ENCODE measurements around the gene DDX20.

The DDX20 gene

GRCh38 chr1:111754984-111755330 lies 744 bp upstream of the DDX20 start:
- no peak for DNase-seq (ENCODE audit: low spot score)
- in situ Hi-C loops (cut with MboI; ENCODE audit: low pct_unique_long_range_greater_than_20kb, low sequenced_read_pairs, unreplicated experiment), result loop anchor here (5.0 to 25.0 kb wide), 2 partner anchors 38 to 543 kb away; partner anchors contain the start of gene DENND2D
- no peak for TF ChIP-seq CTCF (IDR thresholded peaks at IDR 0.05; ENCODE audit: extremely low read depth, insufficient read depth, missing control alignments)

DNA sequence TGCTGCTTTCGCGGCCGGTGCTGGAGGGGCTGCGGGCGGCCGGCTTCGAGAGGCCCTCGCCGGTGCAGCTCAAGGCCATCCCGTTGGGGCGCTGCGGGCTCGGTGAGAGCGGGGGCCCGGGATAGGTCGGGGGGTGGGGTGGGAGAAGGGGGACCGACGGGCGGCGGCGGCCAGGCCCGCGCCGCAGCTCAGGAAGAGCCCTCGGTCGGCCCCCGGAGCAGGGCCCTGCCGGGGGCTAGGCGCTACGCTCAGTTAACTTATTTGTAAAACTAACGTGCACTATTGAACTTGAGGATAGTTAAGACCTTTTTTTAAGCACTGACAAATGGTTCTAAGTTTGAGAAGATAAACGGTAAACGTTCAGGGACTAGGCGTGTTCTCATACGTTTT lies 418 bp downstream of the DDX20 start:
- TF ChIP-seq CTCF (IDR thresholded peaks at IDR 0.05; ENCODE audit: extremely low read depth, insufficient read depth, missing control alignments), result no peak
- in situ Hi-C loops (cut with MboI; ENCODE audit: low pct_unique_long_range_greater_than_20kb, low sequenced_read_pairs, unreplicated experiment), result loop anchor here (25.0 kb wide), 1 partner anchor 544 kb away; the partner anchor contains the start of gene DENND2D
- DNase-seq (ENCODE audit: low spot score), result no peak

GRCh38 chr1:111758373-111758772 lies 2.7 kb downstream of the DDX20 start:
- TF ChIP-seq CTCF (IDR thresholded peaks at IDR 0.05; ENCODE audit: extremely low read depth, insufficient read depth, missing control alignments), result no peak
- no peak for DNase-seq (ENCODE audit: low spot score)
- in situ Hi-C loops (cut with MboI; ENCODE audit: low pct_unique_long_range_greater_than_20kb, low sequenced_read_pairs, unreplicated experiment), result loop anchor here (25.0 kb wide), 1 partner anchor 546 kb away; the partner anchor contains the start of gene DENND2D

DNA sequence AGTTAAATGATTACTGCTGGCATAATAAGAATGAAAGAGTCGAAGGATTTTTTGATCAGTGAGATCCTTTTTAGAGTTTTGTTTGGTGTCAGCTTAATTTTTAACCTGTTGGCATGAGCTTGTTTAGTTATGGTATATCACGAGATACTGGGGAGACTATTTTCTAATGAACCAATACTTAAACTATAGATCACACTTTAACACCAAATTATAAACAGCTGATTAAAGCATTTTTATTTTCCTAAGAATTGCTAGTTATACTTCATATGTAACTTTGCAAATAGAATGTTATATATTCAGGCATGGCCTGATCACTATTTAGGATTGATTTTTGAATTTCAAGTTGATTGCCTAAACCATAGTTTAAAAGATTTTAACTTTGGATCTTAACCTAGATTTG lies 6.0 kb downstream of the DDX20 start:
- DNase-seq (ENCODE audit: low spot score), result no peak
- in situ Hi-C loops (cut with MboI; ENCODE audit: low pct_unique_long_range_greater_than_20kb, low sequenced_read_pairs, unreplicated experiment), result loop anchor here (10.0 to 25.0 kb wide), 2 partner anchors 267 to 549 kb away; partner anchors contain the start of gene DENND2D
- TF ChIP-seq CTCF (IDR thresholded peaks at IDR 0.05; ENCODE audit: extremely low read depth, insufficient read depth, missing control alignments), result no peak

DNA sequence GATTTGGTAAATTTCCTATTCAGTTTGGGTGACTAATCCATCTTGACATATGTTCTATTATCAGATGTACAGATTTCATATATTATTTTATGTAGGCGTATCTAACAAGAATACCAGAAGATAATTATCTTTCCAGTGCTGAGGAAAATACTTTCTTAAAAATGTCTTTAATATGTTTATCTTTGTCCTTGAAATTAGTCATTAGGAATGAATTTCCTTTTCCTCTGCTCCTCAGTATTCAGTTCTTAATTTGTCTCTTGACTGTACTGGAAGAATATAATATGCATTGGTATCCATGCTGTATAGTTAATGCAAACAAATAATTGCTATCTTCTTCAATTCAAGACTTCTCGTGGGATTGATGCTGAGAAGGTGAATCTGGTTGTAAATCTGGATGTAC lies 6.6 kb downstream of the DDX20 start:
- no peak for DNase-seq (ENCODE audit: low spot score)
- TF ChIP-seq CTCF (IDR thresholded peaks at IDR 0.05; ENCODE audit: extremely low read depth, insufficient read depth, missing control alignments), result no peak
- in situ Hi-C loops (cut with MboI; ENCODE audit: low pct_unique_long_range_greater_than_20kb, low sequenced_read_pairs, unreplicated experiment), result loop anchor here (10.0 to 25.0 kb wide), 2 partner anchors 268 to 550 kb away; partner anchors contain the start of gene DENND2D

- in situ Hi-C loops (cut with MboI; ENCODE audit: low pct_unique_long_range_greater_than_20kb, low sequenced_read_pairs, unreplicated experiment), result loop anchor here (10.0 to 25.0 kb wide), 2 partner anchors 273 to 556 kb away; partner anchors contain the start of gene DENND2D
- no peak for TF ChIP-seq CTCF (IDR thresholded peaks at IDR 0.05; ENCODE audit: extremely low read depth, insufficient read depth, missing control alignments)
- no peak for DNase-seq (ENCODE audit: low spot score)
Measured at GRCh38 chr1:111768023-111768422, 12.3 kb downstream of the DDX20 start.

Measured in GM13977 (cell line).